Measurements from ENCODE around the gene CD3D.

The CD3D gene

DNA sequence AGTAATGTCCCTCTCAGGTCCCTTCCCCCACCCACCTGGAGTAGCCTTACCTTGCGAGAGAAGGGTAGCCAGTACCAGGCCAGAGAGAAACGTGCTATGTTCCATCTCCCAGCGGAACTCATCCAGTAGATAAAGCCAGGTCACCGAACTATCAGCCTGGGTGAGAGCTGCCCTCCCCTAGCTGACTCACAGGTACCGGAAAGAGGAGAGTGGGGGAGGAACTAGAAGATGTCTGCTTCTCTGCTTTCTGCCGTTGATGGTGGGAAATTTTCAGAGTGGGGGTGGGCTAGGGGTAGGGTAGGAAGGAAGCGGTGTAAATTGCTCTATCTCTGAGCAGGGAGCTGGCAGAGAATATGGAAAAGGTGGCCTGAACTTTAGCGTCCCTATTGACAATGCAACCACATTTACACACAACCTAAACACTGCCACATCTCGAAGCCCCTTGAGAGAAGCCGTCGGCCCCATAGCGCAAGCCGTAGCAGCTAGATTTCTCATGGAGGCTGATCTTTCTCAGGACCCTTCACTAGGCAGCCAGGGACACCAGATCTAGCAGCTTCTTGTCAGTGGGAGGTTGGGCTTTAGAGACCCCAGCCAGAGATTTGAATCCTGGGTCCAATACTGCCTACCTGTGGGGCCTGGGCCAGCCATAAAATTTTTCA is at the start of gene CD3D:
TSS of gene CD3D (minus strand) at position 203 of the 659 bp plus-strand sequence. CDS start at position 105, 98 bp downstream.
- no peak within 1 kb of the TSS for H3K4me3 ChIP-seq (ENCODE audit: low read length)
- DNase-seq (ENCODE audit: low read depth), result no peak
- TF ChIP-seq, protein P1, sequence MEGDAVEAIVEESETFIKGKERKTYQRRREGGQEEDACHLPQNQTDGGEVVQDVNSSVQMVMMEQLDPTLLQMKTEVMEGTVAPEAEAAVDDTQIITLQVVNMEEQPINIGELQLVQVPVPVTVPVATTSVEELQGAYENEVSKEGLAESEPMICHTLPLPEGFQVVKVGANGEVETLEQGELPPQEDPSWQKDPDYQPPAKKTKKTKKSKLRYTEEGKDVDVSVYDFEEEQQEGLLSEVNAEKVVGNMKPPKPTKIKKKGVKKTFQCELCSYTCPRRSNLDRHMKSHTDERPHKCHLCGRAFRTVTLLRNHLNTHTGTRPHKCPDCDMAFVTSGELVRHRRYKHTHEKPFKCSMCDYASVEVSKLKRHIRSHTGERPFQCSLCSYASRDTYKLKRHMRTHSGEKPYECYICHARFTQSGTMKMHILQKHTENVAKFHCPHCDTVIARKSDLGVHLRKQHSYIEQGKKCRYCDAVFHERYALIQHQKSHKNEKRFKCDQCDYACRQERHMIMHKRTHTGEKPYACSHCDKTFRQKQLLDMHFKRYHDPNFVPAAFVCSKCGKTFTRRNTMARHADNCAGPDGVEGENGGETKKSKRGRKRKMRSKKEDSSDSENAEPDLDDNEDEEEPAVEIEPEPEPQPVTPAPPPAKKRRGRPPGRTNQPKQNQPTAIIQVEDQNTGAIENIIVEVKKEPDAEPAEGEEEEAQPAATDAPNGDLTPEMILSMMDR (conservative IDR thresholded peaks at IDR 0.05; ENCODE audit: low read length), result no peak

DNA sequence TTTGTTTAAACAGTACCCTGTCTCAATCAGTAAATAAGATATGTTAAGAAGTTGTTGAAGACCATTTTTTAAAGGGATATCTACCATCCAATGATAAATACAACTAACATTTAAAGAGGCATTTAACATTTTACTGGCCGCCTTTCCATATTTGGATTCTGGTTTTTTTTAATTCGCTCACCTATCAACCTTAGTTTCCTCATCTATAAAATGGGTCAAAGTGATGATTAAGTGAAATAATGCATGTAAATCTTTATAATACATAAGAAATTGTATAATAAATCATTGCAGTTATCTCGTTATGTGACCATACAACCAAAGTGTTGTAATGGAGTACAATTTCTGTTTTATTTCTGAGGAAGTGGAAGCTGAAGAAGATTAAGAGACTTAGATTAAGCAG is 41.2 kb upstream of the CD3D start:
- DNase-seq (ENCODE audit: low read depth), result no peak
- H3K4me3 ChIP-seq (ENCODE audit: low read length), result no peak overlapping the region
- TF ChIP-seq, protein P1 (conservative IDR thresholded peaks at IDR 0.05; ENCODE audit: low read length), result no peak

DNA sequence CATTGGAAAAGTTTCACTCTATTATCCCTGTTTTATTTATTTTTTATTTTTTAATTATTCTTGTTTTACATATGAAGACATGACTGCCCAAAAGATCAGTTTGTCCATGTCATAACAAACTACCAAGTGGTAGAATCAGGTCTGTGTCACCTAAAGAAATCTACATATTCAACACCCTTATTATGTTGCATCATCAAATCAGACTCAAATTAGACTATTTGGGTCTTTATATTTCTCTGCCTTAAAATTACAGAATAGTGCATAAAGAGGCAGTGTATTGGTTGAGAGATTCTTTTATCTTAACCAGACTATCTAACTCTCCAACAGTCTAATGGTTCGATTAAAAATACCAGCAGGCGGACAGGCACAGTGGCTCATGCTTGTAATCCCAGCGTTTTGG is 40.4 kb upstream of the CD3D start:
- H3K4me3 ChIP-seq (ENCODE audit: low read length), result no peak overlapping the region
- TF ChIP-seq, protein P1 (conservative IDR thresholded peaks at IDR 0.05; ENCODE audit: low read length), result no peak
- no peak for DNase-seq (ENCODE audit: low read depth)

DNA sequence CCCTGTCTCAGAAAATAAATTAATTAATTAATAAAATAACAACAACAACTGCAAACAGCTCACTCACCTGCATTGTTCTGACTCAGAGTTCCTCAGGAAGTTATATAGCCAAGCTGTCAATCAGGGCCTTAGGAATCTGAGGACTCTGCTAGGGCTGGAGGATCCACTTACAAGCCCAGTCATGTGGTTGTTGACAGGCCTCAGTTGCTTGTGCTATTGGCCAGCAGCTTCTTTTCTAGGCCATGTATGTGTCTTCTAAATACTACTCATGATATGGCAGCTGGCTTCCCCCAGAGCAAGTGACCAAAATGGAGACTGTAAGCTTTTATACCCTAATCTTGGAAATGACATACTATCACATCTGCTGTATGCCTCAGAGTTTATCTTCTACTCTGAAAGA is 38.1 kb upstream of the CD3D start:
- DNase-seq (ENCODE audit: low read depth), result no peak
- TF ChIP-seq, protein P1 (conservative IDR thresholded peaks at IDR 0.05; ENCODE audit: low read length), result no peak
- no peak overlapping the region for H3K4me3 ChIP-seq (ENCODE audit: low read length)

DNA sequence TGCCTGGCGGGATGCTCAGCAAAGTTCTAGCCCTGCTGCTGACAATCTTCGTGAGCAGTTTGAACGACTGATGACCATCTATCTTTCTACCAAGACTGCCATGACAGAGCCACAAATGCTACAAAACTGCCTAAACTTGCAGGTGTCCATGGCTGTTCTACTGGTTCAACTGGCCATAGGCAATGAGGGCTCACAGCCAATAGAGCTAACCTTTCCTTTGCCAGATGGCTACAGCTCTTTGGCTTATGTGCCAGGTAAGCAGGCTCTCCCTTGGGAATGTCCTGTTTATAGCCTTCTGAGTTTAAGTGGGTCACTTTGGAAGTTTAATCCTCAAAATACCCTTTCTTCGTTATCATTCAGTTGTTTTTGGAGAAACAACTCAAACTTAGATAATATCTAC is 37.0 kb upstream of the CD3D start:
- TF ChIP-seq, protein P1 (conservative IDR thresholded peaks at IDR 0.05; ENCODE audit: low read length), result no peak
- H3K4me3 ChIP-seq (ENCODE audit: low read length), result no peak overlapping the region
- DNase-seq (ENCODE audit: low read depth), result no peak

DNA sequence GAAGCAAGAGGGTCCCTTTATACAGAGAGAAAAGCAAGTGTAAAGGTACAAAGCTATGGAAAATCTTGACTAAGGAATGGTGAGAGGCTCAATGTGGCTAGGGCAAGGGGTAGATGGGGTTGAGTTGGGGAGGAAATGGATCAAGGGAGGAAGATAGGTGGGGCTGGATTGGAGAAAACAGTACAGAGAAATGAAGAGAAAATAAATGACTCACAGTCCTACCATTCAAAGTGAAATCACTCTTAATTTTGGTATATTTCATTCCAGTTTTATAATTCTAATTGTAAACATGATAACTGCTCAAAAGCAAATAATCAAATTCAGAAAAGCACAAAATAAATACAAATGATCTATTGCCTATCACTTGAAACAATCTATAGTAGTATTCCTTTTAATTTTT is 33.5 kb upstream of the CD3D start:
- no peak for DNase-seq (ENCODE audit: low read depth)
- H3K4me3 ChIP-seq (ENCODE audit: low read length), result no peak overlapping the region
- TF ChIP-seq, protein P1 (conservative IDR thresholded peaks at IDR 0.05; ENCODE audit: low read length), result no peak

DNA sequence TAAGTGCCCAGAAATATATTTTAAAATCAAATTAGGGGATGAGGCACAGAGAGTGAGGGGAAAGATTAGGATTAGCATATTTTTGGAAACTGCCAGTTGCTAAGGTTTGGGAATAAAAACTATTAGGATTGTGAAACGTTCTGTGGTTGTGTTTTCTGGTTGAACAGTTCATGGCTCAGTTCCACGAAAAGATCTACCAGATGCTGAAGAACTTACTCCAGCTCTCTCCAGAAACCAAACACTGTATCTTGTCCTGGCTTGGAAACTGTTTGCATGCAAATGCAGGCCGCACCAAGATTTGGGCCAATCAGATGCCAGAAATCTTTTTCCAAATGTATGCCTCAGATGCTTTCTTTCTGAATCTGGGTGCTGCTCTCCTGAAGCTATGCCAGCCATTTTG is 32.2 kb upstream of the CD3D start:
- peak; percentile 96 for DNase-seq (ENCODE audit: low read depth)
- TF ChIP-seq, protein P1 (conservative IDR thresholded peaks at IDR 0.05; ENCODE audit: low read length), result no peak
- H3K4me3 ChIP-seq (ENCODE audit: low read length), result no peak overlapping the region
